GM19238 (cell line): Measurements from ENCODE around the gene COLEC12.
A peak's percentile ranks its signal among the peaks of the same experiment; 100 is the strongest.
"Not testable (repeated sequence)": the region's sequence is repeated elsewhere in the genome, so short reads cannot be mapped to it uniquely, and the experiment has no call there.

Source experiments
- DNase-seq: peaks from one replicate; pipeline ENCODE4 v3.0.0; 2011; ENCODE audit warnings: low spot score; ENCODE audit not compliant: insufficient read length

COLEC12 gene

GRCh38 chr18:289970-290369, 210.5 kb downstream of the COLEC12 start:
- not testable (repeated sequence) for DNase-seq

- no peak for DNase-seq
Observed at GRCh38 chr18:289026-289425, 211.5 kb downstream of the COLEC12 start.

- DNase-seq: no peak
Observed at GRCh38 chr18:286515-287310, 213.8 kb downstream of the COLEC12 start.

GRCh38 chr18:285817-286216, 214.7 kb downstream of the COLEC12 start:
- DNase-seq: no peak

GRCh38 chr18:275486-275885, 225.0 kb downstream of the COLEC12 start:
- DNase-seq: no peak

GRCh38 chr18:274313-274712, 226.2 kb downstream of the COLEC12 start:
- DNase-seq: no peak

- DNase-seq: no peak
Observed at GRCh38 chr18:273525-273924, 227.0 kb downstream of the COLEC12 start.

- no peak for DNase-seq
Observed at GRCh38 chr18:272650-273049, 227.9 kb downstream of the COLEC12 start.

- no peak for DNase-seq
Observed at GRCh38 chr18:269480-270095, 230.9 kb downstream of the COLEC12 start.

GRCh38 chr18:267688-268552, 232.6 kb downstream of the COLEC12 start, which contains the start of gene THOC1:
THOC1 (minus strand) TSS chr18:268047; CDS start chr18:268019, 28 bp downstream.
- peak; percentile 87 for DNase-seq

GRCh38 chr18:267380-267687, 233.2 kb downstream of the COLEC12 start:
- no peak for DNase-seq
